Smooth muscle cell of bladder (primary cell): ENCODE data around the gene ZNF672. TPM values are rescaled to one million over a fixed set of nuclear protein-coding genes. Genes with fewer than 3 reads are reported as not detected.

Experiments used
- total RNA-seq: library from RNA; depleted of rRNA; stranded (reverse); fragments of >200 nt; gene quantifications from 2 replicates; pipeline ENCODE4 v1.2.3, GENCODE V29; 2014

The ZNF672 gene
- 12.1 and 16.6 TPM in 2 replicates for total RNA-seq

DNA sequence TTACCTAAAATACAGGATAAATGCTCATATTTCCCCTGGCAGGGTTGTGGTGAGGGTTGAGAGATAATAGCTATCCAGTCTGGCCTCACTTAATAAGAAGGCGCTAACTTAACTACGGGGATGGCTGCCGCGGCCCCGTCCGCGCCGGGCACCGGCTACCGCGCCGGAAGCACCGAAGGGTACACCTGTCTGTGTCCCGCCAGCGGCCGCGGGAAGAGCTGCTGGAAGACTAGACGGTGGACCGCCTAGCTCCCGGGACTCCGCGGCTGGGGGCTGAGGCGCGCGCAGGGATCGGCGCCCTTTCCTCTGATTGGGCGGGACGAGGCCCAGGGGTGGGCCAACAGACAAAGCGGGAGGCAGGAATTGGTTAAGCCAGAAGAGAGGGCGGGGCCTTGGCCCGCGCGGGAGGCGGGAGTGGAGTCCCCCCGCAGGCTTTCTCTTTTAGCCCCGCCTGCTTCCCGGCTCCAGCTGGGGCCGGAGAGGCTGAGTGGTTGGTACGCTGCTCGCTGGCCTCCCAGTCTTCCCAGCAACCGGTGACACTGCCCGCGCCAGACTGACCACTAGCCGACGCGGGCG, at the start of gene ZNF672:
ZNF672 (plus strand) TSS at position 444 of the 576 bp plus-strand sequence. CDS start 9,051 bp downstream, outside the sequence.

DNA sequence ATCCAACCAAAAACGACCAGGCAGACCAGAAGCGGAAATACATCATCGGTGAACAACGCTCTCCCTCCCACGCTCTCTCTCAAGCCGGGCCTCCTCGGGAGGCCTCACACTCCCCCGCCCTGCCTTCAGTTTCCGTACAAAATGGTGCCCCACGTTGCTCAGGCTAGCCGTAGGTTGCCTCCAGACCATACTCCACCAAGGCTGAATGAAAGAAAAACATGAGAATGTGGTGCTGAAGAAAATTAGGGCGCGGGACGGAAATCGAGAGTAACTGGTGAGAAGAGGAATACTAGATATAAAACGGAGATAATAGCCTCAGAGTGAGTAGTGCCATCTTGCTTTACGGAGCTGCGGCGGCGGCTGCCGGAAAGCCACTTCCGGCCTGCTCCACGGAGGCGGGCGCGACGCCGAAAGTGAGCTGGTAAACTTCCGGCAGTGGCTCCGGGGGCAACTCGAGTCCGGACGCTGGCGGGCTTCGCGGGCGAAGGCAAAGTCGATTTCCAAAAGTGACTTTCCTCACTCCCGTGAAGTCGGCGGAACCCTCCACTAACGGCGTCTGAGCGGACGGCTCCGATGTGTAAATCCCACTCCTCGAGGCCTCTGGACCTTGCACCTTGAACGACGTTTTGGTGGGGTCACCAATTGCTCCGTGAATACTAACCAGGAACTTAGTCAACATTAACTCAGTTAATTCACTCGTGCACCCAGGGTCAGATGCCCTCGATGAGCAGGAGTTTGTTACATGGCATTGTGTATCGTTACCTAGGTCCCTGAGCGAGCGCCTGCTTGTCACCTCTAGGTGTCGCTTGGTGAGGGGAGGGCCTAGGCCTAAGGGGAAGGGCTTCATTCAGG, 11.9 kb upstream of the ZNF672 start, which contains the start of gene SH3BP5L:
SH3BP5L (minus strand) TSS at position 7 of the 852 bp plus-strand sequence. CDS start 980 bp downstream, outside the sequence.

DNA sequence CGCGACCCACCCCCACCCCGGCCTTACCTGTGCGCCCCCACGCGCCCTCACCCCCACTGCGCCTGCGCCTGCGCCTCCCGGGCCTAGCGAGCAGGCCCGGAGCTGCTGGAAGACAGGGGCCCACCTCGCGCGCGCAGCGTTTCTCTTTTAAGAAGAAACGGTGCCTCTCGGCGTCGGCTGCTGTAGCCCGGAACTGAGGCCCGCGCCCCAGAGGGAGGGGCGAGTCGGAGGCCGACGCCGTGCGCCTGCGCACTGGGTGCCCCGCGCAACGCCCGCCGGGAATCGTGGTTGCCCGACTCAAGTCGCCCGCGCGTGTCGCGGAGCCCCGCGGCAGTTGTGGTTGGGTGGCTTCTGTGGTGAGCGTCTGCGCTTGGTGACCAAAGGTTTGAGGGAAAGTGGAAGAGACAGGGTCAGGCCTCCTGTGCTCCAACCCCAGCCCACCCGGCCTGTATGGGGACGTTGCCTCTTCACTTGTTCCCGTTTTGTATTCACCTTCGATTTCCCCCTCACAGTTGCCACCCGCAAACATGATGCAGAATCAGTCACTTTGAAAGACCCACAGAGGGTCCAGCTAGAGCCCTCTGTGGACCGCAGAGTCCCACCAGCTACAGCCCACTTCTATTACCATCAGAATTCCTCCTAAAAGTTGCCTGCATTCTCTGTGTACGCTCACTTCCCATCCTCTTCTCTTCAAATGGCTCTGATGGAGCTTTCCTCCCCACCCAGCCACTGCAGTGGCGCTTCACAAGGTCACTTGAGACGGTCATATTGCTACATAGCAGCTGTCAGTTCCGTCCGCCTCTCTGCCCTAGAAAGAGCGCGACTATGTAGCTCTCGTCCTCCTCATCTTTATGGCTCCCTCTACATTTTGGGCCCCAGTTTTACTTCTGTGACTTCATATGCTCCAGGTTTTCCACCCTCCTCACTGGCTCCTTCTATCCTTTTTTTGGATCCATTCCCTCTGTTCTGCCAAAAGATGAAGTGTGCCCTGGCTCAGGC, 21.2 kb downstream of the ZNF672 start, which contains the start of gene ZNF692:
ZNF692 (minus strand) TSS at position 195 of the 999 bp plus-strand sequence. CDS start 776 bp downstream, outside the sequence.

Other genes with a start within 250 kb of the ZNF672 start
- not detected in 2 replicates for gene OR2T10, start 240.5 kb upstream of the ZNF672 start, total RNA-seq
- gene OR2T11, start 203.1 kb upstream of the ZNF672 start, total RNA-seq = not detected in 2 replicates
- not detected in 2 replicates for gene OR2T35, start 192.9 kb upstream of the ZNF672 start, total RNA-seq
- gene OR2T27, start 182.7 kb upstream of the ZNF672 start, total RNA-seq = not detected in 2 replicates
- not detected in 2 replicates for gene OR14I1, start 135.5 kb upstream of the ZNF672 start, total RNA-seq
- 0.14 TPM in 1 of 2 replicates, not detected in the other for gene LYPD8, start 82.5 kb upstream of the ZNF672 start, total RNA-seq
- 15.2 and 22.4 TPM in 2 replicates for gene SH3BP5L, start 12.3 kb upstream of the ZNF672 start, total RNA-seq
- gene ZNF692, start 20.9 kb downstream of the ZNF672 start, total RNA-seq = 7.3 and 15.0 TPM in 2 replicates
- gene PGBD2, start 68.0 kb downstream of the ZNF672 start, total RNA-seq = 3.4 and 9.8 TPM in 2 replicates